Ovary (tissue), 3 donors: Measurements from ENCODE around the gene THSD4.

Experiments
- CTCF ChIP-seq, 3 donors: fragments of 450-650 bp in 2 of 3; fragments of 200-600 bp in 1 of 3; IDR thresholded peaks; one replicate each; pipeline versions ENCODE4 v1.5.1 to v1.8.0; 2016 to 2022; ENCODE audit warnings: antibody characterized with exemption in 3 of 3, mild to moderate bottlenecking in 1 of 3
- EP300 ChIP-seq: sonication (generic); formaldehyde crosslinking; IDR thresholded peaks from one replicate; pipeline ENCODE4 v1.6.1; 2017; ENCODE audit warnings: antibody characterized with exemption
- POLR2A ChIP-seq: fragments of 450-650 bp; IDR thresholded peaks from one replicate; pipeline ENCODE4 v1.6.1; 2017; ENCODE audit warnings: antibody characterized with exemption, mild to moderate bottlenecking, moderate library complexity
- donor health status: DM: no; HTN: no; CAD: no.

GRCh38 chr15:71706461-71707229 is 591.4 kb downstream of the THSD4 start:
- no peak for TF ChIP-seq CTCF (IDR thresholded peaks at IDR 0.05)
- TF ChIP-seq POLR2A, result no peak
- TF ChIP-seq EP300, result no peak
